Right renal cortex interstitium (tissue), 3 donors: ENCODE results near the gene FBXO2. TPM values are rescaled to one million over a fixed set of nuclear protein-coding genes. Genes with fewer than 3 reads are reported as not detected.

Source experiments
- DNase-seq, 3 donors: peaks; one replicate each; pipeline ENCODE4 v3.0.0-alpha.2; 2013; ENCODE audit warnings: low read depth in 3 of 3, low spot score in 2 of 3
- polyA plus RNA-seq, 3 donors: library from polyadenylated mRNA; unstranded; fragments of 120-200 nt; gene quantifications; one replicate each; pipeline ENCODE4 v1.2.1, GENCODE V29; 2013; ENCODE audit not compliant: insufficient read length in 3 of 3

The FBXO2 gene, protein sequence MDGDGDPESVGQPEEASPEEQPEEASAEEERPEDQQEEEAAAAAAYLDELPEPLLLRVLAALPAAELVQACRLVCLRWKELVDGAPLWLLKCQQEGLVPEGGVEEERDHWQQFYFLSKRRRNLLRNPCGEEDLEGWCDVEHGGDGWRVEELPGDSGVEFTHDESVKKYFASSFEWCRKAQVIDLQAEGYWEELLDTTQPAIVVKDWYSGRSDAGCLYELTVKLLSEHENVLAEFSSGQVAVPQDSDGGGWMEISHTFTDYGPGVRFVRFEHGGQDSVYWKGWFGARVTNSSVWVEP
- polyA plus RNA-seq: 1 to 10 TPM; 1.0 to 1.2 (median 1.1) TPM

DNA sequence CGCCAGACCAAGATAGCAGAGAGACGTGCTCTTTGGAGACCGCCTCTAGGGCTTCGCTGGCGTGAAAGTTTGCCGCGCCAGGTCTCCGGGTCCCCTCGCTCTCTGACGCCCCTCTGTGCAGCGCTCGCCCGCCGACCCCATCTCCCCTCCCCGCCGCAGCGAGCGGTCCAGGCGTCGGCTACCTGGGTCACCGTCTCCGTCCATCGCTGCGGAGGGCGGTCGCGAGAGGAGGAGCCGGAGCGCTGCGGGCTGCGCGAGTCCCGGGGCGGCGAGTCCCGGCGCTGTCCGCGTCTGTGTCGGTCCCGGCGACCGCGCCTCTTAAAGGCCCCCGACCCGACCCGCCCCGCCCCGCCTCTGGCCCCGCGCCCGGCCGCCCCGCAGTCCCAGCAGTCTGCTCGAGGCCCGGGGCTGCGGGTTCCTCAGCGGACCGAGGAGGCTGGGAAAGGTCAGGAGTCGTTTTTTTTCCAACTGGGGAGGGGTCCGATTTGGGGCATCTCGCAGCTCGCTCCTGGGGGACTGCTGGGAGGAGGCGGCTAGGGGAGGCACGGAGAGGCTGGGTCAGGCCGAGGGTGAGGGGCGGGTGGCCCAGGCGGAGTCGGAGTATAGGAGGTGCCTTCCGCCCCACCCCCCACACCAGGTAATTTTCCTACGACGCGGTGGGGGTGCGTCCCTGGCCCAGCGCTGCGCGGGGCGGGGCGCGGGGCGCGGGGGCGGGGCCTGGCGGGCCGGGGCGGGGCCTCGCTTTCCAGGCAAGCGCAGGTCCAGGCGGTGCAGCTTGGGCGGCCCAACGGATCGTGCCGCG, at the start of gene FBXO2, which contains the start of gene FBXO44:
Gene FBXO2 (minus strand): TSS at position 293 of the 802 bp plus-strand sequence. CDS start 89 bp downstream, at position 204.
Gene FBXO44 (plus strand): TSS at position 741 of the 802 bp plus-strand sequence. CDS start 959 bp downstream, outside the sequence.
- DNase-seq: no peak

DNA sequence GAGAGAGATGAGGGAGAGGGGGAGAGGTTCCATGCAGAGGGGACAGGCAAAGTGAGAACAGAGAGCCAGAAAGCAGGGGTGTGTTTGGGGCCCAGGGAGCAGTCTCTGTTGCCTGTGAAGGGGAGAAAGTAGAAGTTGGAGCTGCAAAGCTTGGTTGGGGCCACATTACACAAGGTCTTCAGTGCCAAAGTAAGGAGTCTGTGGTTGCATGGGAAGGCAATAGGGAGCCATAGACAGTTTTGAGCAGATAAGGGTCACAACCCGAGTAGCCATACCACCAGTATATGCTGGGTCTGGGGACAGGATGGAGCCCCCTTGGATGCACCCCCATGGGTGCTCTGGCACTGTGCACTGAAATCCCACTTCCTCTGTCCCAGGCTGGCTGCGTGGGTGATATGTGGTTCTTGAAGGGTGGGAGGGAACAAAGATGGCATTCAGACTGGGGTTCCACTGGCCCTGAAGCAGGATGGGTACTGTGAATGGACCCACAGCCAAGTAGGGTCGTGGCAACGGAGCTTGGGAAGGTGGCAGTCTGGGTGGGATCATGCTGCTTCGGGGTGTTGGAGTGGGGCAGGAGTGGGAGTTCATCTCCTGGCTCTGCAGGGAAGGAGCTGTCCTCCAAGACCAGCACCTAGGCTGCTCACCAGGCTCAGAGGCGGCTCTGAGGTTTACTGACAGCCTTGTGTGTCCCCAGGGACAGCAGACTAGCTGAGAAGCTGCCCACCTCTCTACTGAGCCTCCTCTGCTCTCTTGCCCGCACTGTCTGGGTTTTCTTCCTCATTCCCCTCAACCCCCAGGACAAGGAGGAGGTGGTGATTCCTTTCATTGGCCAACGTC, 49.3 kb upstream of the FBXO2 start:
- no peak for DNase-seq

DNA sequence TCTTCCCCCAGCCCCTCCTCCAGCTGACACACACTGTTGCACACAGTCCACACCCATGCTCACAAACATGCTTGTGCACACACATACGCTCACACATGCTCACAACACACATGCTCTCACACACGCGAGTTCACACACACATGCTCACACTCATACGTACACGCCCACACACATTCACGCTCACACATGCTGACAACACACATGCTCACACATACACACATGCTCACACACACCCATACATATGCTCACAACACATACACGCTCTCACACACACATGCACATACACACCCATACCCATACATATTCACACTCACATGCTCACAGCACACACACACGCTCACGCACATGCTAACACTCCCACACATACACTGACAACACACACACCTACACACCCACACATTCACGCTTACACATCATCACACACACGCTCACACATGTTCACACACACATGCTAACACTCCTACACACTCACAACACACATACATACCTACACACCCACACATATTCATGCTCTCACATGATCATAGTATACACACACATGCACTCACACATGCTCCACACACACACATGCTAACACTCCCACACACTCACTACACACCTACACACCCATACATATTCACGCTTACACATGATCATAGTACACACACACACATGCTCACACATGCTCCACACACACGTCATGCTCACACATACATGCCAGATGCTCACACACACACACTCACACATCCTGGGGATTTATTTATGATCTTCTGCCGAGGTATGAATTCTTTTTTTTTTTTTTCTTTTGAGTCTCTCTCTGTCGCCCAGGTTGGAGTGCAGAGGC, 48.0 kb upstream of the FBXO2 start:
- DNase-seq: no peak

DNA sequence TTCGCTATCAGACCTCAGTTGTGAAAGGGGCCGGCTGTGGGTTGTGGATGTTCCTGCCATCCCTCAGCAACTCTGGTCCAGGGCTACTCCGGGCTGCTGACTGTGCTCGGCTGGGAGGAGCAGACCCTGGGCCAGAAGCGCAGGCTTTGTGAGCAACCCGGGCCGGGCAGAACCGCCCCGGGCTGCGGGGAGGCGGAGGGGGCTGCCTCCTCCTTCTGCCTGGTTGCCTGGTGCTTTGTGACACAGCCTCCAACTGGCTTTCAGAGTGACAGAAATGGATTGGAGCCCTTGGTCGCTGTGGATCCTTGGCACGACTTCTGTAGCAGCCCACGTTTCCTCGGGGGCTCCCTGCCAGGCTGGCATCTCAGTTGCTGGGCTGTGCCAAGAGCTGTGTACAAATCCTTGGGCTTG, 47.3 kb upstream of the FBXO2 start:
- DNase-seq: no peak

DNA sequence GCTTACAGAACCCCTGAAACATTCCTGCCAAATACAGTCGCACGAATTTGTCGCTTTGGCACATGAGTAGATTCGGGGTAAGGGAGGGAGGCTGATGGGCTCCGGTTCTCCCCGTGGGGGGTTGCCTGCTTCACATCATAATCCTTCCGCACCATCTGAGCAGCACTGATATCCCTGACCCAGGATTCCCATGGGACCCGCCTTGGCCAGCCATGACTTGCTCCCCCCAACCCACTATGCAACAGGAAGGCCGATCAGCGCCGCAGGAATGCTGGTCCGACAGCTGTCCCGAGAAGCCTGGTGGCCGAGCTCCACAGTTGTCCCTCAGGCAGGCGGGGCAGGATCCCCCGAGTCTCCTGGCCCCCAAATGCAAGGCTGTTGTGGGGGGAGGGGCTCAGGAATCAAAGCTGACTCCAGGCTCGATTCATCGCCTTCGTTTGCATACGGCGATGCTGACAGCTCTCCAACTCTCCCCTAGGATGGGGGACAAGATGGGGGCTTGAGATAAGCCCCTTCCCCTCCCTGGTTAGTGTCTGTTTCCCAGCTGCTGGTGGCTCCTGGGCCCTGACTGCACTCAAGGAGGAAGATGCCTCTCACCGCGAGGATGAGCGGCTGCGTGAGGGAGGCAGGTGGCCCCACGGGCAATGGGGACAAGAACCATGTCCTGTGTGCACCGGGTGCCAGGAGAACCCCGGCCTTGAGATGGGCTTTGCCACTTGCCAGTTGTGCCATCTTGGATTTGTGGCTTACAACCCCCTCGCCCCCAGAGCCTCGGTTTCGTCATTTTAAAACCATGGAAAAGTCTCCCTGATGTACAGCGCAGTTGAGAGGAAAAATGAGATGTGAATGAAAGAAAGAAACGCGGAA, 46.6 kb upstream of the FBXO2 start:
- DNase-seq: no peak

DNA sequence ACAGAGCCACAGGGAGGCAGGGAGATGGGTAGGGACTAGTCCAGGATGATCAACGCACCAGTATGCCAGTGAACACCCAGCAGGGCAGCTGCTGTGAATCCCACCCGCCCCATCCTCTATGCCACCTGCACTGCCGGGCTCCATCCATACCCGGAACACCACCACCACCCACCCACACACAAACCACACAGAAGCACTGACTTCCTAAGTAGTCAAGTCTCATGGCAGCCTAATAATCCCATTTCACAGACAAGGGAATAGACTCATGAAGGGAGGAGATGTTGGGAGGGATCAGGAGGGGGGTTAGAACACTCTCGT, 43.6 kb upstream of the FBXO2 start:
- no peak for DNase-seq

DNA sequence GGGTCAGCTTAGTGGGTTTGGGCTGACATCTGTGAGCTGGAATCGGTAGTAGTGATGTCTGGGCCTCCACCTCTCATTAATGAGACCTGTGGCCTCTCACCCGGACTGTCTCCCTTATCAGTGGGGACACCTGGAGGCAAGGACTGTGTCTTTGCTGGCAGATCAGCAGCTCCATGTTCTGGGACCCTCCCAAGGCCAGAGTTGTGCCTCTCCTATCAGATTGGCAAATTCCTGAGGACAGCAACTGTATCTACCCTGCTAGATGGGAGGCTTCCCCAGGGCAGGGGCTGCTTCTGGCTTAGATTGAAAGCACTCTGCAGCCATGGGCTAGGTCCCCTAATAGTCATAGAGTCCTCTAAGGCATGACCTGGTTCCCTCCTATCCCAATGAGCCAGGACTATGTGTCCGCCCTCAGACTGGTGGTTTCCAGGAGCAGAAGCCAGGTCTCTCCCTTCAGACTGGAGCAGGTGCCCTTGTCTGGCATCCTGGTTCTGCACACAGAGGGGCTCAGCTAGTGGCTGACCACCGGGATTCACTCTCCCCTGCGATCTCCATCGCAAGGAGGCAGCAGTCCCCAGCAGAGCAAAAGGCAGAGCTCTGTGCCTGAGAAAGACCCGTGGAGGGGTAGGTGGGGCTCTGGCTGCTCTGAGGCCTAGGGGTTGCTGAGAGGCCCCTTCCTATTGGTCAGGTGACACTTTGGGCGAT, 43.1 kb upstream of the FBXO2 start:
- DNase-seq: no peak

DNA sequence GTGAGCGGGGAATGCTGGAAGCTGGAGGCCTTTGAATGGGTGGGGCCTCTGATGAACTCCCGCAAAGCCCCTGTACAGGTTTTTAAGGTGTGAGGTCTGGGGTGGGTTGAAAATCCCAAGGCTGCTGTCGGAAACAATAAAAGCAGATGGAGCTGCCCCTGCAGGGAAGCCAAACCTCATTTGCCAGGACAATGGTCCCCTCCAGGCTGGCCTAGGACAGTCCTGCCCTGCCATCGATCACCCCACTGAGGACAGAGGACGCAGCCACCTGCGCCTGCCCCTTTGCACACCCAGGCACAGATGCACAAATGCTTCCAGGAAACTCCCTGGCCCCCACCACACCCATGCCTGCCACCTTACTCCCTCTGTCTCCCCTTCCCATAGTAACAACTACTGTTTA, 41.6 kb upstream of the FBXO2 start:
- DNase-seq: no peak

DNA sequence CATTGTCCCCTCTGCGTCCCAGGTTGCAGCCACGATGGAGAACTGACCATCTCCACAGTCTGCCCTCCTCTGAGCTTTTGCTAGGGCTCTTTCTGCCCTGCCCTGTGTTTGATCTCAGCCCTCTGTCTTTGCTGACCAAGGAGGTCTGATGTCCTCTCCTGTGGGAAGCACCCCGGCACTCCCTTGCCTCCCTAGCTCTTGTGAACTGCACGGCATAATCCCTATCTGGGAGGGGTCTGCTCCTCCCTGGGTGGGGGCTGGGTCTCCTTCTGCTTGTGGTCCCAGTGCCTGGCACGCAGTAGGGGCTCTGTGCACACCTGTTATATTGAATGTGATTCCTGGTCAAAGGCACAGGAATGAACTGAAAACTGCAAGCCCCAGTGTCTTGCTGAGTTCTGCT, 39.7 kb upstream of the FBXO2 start:
- no peak for DNase-seq

DNA sequence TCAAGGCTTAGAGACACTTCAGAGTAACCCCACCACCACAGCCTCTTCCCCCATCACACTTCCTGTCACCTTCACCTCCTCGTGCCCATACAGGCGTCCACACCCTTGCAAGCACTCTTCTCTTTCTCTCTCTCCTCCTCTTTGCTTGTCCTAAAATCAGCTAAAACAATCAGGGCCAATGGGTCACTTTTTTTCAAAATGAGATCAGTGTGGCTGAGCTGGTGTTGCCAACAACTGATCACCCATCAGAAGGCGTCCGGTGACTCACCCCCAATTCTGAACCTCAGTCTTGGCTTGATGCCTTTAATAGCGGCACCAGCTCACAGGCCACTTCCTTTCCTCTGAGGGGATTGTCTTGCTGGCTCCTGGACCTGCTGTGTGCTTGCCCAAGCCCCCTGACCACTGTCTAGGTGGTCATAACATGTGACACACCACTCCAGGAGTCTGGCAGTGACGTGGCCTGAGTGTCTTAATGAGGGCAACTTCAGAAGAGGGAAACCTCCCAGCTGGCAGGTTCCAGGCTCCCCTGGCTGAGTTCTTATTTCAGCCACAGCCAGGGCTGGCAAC, 38.9 kb upstream of the FBXO2 start:
- no peak for DNase-seq

DNA sequence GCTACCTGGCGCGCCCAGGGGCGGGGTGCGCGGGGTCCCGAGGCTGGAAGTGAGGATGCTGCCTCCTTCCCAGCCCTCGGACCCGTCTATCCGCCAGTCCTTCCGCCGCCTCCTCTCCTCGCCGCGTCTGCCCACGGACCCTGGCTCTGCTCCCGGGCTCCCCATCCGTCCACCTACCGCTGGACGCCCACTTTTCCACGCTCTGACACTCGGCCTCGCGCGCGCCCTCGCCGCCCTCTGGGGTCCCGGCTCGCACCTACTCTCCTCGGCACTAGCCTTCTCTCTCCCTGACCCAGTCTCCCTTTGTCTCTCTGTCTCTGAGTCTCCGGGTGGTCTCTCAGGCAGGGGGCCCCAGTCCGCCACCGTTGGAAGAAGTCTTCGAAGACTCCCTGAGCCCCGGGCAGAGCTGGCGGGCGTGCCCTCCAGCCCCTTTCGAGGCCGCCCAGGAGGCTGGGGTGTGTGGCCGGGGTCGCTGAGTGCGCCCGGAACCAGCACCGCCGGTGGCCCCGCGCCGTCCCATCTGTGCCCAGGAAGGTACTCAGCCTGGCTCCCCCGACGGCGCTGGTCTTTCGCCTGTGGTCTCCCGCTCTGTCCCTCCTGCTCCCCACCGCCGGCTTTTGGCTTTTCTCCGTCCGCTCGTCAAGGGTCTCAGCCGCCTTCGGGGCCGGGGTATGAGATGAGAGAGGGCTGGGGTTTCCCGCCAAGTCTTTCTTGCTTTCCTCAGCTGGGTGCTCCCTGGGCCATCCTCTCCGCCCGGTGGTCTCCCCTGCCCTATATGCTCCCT, 37.9 kb upstream of the FBXO2 start:
- DNase-seq: no peak

DNA sequence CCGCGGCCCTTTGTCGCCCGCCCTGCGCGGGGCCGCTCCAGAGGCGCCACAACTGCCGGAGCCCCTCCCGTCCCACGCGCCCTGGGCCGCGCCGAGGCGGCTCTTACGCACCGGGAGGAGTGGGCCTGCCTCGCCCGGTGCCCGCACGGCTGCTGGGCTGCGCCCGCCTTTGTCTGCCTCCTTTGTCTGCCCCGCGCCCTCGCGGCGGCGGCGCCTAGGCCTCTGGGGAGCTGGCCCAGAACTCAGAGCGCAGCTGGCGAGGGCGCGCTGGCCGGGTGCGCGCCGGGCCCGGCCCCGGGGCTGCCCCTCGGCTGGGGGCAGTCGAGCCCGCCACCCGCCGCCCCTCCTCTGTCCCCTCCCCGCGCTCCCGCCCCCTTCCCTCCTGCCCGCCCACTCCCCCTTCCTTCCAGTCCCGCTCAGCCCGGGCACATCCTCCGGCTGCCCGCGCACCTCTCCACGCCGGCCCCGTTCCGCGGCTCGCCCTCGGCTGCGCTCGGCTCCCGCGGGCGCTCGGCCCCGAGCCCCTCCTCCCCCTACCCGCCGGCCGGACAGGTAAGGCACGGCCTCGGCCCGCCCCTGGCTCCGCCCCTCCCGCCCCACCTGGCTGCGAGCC, 37.2 kb upstream of the FBXO2 start, which contains the start of gene DRAXIN:
Gene DRAXIN (plus strand): TSS at position 409 of the 613 bp plus-strand sequence. CDS start 14,549 bp downstream, outside the sequence.
- no peak for DNase-seq

DNA sequence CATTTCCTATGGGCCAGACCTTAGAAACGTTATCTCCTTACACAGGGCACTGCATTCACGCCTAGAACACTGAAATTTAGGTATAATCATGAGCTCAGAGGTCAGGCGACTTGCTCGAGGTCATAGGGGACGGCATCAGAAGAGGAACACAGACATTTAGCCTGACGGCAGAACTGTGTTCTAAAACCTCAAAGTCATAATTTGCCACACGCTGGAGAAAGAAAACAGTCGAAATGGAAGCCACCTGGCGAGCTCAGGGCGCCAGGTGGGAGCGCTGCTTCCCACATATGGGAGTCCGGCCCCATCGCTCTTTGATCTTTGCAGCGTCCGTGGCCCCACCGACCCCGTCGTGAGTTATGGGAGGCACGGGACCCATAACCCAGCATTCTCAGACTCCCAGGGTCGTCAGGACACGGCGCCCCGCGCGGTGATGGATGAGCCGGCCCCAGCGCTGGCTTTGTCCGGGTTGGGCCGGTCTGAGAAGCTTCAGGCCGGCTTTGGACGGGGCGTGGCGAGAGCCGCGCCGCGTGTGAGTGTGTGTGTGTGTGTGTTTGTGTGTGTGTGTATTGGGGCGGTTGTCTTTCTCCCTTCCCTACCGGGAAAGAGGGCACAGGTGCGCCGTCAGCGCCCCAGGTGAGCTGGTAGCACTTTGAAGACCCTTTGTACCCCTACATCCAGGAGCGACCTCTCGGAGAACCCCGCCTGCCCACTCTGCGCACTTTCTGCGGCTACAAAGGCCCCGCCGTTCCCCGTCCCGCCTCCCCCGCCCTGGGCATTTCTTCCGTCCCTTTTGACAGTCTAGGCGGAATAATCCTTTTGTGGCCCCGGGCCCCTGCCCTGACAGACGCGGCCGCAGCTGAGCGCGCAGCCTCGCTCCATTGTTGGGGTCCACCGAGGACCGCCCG, 36.4 kb upstream of the FBXO2 start:
- peak in 1 of 3 donors; percentile 52 for DNase-seq

DNA sequence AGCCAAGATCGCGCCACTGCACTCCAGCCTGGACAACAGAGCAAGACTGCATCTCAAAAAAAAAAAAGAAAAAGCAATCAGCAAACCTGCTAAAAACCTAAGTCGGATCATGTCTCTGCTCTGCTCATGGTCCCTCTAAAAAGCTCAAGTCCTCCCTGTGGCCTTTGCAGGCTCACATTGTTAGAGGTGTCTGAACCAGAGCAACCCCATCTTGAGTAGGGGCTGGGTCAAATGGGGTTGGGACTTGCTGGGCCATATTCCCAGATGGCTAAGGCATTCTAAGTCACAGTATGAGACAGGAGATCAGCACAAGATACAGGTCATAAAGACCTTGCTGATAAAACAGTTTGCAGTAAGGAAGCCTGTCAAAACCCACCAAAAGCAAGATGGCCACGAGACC, 34.3 kb upstream of the FBXO2 start:
- no peak for DNase-seq

DNA sequence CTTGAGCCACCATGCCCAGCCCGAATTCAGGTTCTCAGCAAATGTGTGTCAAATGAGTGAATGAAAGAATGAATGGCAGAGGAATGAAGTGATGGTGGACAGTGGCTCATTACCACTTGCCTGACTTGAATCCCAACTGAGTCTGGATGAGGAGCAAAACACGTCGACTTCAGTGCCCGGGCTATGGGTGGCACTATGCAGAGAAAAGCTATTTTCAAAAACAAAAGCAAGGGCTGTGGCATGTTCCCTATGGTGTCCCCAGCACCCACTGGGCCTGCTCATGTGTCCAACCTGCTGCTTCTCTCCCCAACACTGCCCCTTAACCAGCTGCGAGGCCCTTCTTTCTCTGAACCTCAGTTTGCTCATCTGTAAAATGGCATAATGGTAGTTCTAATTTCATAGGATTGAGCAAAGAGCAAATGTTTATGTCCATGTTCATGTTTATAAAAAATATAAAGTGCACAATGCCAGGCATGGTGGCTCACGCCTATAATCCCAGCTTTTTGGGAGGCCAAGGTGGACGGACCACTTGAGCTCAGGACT, 31.1 kb upstream of the FBXO2 start:
- no peak for DNase-seq

DNA sequence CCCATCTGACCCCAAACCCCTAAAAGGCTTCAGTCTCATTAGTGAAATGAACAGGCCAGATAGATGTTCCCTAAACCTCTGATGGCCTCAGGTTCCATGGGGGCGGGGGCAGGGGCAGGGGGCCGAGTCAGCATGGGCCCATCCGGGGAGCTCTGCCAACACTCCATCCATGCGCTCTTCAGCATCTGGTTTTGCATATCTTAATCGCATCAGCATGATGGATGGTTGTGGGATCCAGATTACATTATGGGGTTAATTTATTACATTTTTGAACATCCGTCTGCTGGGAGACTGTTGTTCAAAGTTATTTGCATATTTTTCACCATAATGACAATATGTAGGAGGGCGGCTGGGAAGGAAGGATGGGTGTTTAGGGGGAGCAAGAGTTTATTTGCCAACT, 29.8 kb upstream of the FBXO2 start:
- DNase-seq: no peak
